ENCODE data around the gene SLC1A7. TPM values are rescaled to one million over a fixed set of nuclear protein-coding genes. Genes with fewer than 3 reads are reported as not detected.

Gene SLC1A7
- total and polyA plus RNA-seq, 3 donors from 2014 or later = 0.32 to 1.2 (median 0.47) TPM

DNA sequence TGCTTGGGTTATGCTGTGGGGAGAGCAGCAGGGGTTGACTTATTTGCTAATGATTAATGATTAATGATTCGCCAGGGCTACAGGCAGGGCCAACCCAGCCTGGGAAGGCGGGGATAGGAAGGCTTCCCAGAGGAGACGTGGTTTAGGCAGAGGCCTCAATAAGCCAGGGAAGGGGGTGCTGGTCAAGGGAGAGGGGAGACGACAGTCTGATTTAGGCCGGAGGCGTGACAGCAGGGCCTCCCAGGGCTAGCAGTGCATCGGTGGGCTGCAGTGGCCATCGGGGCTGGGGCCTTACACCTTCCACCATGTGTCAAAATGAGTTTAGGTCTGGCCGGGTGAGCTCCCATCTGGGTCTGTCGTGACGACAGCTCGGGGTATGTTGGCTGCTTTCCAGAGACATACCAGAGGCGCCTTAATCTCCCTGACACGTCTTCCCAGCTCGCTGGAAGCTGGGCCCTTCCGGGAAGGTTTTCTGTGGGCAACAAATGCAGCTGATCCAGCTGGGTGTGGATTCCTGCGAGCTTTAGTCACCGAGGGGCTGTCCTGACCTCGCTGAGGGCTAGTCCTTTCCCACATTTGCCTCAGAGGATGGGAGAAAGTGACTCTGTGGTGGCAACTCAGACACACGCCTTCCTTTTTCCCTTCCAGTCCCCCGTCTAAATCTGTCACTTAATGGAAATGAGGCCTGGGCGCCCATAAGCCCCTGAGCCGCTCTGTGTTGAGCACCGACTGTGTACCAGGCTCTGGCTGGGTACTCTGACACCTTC lies 3.7 kb upstream of the SLC1A7 start:
- TF ChIP-seq, protein P1, sequence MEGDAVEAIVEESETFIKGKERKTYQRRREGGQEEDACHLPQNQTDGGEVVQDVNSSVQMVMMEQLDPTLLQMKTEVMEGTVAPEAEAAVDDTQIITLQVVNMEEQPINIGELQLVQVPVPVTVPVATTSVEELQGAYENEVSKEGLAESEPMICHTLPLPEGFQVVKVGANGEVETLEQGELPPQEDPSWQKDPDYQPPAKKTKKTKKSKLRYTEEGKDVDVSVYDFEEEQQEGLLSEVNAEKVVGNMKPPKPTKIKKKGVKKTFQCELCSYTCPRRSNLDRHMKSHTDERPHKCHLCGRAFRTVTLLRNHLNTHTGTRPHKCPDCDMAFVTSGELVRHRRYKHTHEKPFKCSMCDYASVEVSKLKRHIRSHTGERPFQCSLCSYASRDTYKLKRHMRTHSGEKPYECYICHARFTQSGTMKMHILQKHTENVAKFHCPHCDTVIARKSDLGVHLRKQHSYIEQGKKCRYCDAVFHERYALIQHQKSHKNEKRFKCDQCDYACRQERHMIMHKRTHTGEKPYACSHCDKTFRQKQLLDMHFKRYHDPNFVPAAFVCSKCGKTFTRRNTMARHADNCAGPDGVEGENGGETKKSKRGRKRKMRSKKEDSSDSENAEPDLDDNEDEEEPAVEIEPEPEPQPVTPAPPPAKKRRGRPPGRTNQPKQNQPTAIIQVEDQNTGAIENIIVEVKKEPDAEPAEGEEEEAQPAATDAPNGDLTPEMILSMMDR (IDR thresholded peaks at IDR 0.05) = no peak
- no peak for TF ChIP-seq POLR2A (IDR thresholded peaks at IDR 0.05)
- intact Hi-C loops (cut with DNase I; ENCODE audit: low total_unique reads) = no loop called here
- Histone ChIP-seq H3K27ac (no peak overlapping the region), H3K4me1 (peaks cover under 1% of the 10 kb centered on the region), H3K36me3 (ENCODE audit: low read depth, missing control alignments) (no peaks in the 10 kb centered on the region), H3K9me3 (no peaks in the 10 kb centered on the region), H3K4me3 (no peak overlapping the region), H3K27me3 (no peaks in the 10 kb centered on the region)
- no peak for DNase-seq
- WGBS, 2 donors = 75 to 81% methylated on average over 22 to 24 of the region's 24 CpGs

DNA sequence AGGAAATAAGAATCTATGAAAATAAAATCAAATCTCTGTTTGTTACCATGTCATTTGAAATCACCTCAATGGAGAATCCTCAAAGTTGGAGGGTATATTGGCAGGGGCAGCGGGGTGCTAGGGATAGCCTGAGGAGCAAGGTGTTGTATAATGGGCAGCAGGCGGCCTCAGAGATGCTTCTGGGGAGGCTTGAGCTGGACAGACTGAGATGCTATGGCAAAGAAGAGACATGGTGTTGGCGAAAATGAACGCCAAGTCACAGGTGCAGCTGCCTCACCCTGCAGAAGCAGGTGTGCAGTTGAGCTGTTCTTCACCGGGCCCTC lies 3.1 kb upstream of the SLC1A7 start:
- H3K4me3 ChIP-seq = no peak overlapping the region
- H3K36me3 ChIP-seq (ENCODE audit: low read depth, missing control alignments) = no peaks in the 10 kb centered on the region
- WGBS, 2 donors = 52 to 54% methylated on average over 4 to 5 of the region's 5 CpGs
- H3K9me3 ChIP-seq = no peaks in the 10 kb centered on the region
- no peaks in the 10 kb centered on the region for H3K27me3 ChIP-seq
- H3K4me1 ChIP-seq = peaks cover 6% of the 10 kb centered on the region
- intact Hi-C loops (cut with DNase I; ENCODE audit: low total_unique reads) = no loop called here
- TF ChIP-seq, protein P1 (IDR thresholded peaks at IDR 0.05) = no peak
- TF ChIP-seq POLR2A (IDR thresholded peaks at IDR 0.05) = no peak
- no peak overlapping the region for H3K27ac ChIP-seq
- no peak for DNase-seq

DNA sequence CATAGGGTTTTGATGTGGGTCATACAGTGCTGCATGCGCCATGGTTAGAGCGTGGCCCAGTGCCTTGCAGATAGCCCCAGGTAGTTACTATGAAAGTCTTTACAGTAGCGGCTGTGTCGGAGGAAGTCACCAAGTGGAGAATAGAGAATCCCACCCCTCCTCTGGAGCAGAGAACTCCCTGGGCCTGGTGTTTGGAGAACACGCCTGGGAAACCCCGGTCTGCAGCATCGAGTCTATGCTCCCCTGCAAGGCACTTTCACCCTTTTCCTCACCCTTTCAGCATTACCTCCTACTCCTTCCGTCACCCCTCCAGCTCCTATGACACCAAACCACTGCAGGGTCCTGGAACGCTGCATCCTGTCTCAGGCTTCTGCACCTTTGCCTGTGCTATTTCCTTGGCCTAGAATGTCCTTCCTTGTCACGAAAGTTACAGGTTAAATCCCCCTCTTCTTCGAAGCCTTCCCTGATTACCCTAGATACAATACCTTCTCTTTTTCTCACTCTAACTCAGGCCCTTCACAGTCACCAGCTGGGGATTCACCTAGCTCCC lies 2.7 kb upstream of the SLC1A7 start:
- TF ChIP-seq, protein P1 (IDR thresholded peaks at IDR 0.05) = no peak
- no peak for TF ChIP-seq POLR2A (IDR thresholded peaks at IDR 0.05)
- Histone ChIP-seq H3K27me3 (no peaks in the 10 kb centered on the region), H3K4me3 (no peak overlapping the region), H3K36me3 (ENCODE audit: low read depth, missing control alignments) (no peaks in the 10 kb centered on the region), H3K27ac (no peak overlapping the region), H3K9me3 (no peaks in the 10 kb centered on the region), H3K4me1 (peaks cover 10% of the 10 kb centered on the region)
- intact Hi-C loops (cut with DNase I; ENCODE audit: low total_unique reads) = no loop called here
- no peak for DNase-seq
- WGBS, 2 donors = 88 to 90% methylated on average over 11 of the region's 11 CpGs

DNA sequence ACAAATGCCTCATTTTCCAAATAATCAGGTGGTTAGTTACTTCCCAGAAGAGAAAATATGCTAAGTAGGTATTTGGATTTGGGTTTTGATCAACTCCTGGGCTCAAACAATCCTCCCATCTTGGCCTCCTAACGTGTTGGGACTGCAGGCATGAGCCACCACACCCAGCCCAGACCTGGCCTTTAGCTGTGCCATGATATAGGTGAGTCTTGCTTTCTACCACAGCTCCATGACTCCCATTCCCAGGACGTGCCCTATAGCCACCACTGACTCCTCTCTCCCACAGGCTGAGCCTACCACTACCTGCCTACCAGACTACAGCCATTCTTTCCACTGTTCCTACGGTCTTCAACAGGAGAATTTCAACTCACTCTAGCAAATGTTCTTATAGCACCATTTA lies 1.8 kb upstream of the SLC1A7 start:
- no peak overlapping the region for H3K27ac ChIP-seq
- no peak for TF ChIP-seq POLR2A (IDR thresholded peaks at IDR 0.05)
- TF ChIP-seq, protein P1 (IDR thresholded peaks at IDR 0.05) = no peak
- no peaks in the 10 kb centered on the region for H3K27me3 ChIP-seq
- no peak for DNase-seq
- peaks cover 15% of the 10 kb centered on the region for H3K4me1 ChIP-seq
- no peaks in the 10 kb centered on the region for H3K9me3 ChIP-seq
- intact Hi-C loops (cut with DNase I; ENCODE audit: low total_unique reads) = no loop called here
- no peak overlapping the region for H3K4me3 ChIP-seq
- no peaks in the 10 kb centered on the region for H3K36me3 ChIP-seq (ENCODE audit: low read depth, missing control alignments)
- 81 to 86% methylated on average over 3 of the region's 3 CpGs for WGBS, 2 donors

DNA sequence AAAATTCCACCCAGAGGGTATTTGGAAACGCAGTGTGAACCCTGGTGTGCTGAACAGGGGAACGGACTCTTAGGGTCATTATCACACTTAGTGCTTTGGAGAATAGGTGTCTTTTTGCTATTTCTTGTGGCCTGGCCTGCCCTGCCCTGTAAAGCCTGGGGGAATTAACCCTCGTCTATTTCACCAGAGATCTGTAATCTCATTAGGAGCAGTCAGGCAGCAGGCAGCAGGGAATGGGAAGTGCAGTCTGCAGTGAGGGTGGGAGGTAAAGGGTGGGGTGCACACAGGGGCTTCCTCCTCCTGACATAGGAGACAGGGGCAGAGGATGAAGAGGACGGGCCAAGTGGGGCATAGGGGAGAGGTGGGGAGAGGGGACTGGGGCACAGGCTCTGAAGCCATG lies 1.1 kb upstream of the SLC1A7 start:
- H3K27ac ChIP-seq = no peak overlapping the region
- WGBS, 2 donors = 80 to 82% methylated on average over 4 of the region's 4 CpGs
- intact Hi-C loops (cut with DNase I; ENCODE audit: low total_unique reads) = no loop called here
- DNase-seq = no peak
- H3K4me3 ChIP-seq = no peak overlapping the region
- TF ChIP-seq POLR2A (IDR thresholded peaks at IDR 0.05) = no peak
- TF ChIP-seq, protein P1 (IDR thresholded peaks at IDR 0.05) = no peak
- peaks cover 15% of the 10 kb centered on the region for H3K4me1 ChIP-seq
- H3K36me3 ChIP-seq (ENCODE audit: low read depth, missing control alignments) = no peaks in the 10 kb centered on the region
- H3K27me3 ChIP-seq = no peaks in the 10 kb centered on the region
- no peaks in the 10 kb centered on the region for H3K9me3 ChIP-seq

All from testis (tissue), 3 donors.